Fibroblast of pulmonary artery (primary cell): ENCODE data around the gene RNF212.

ENCODE experiments used
- DNase-seq: peaks from one replicate; pipeline ENCODE4 v3.0.0-alpha.2; 2010; ENCODE audit warnings: low read depth
- H3K4me3 ChIP-seq: replicated peaks from 2 replicates; pipeline ENCODE4 v1.5.1; 2011; ENCODE audit warnings: low read depth, mild to moderate bottlenecking, control low read depth, low read length, moderate library complexity
- TF ChIP-seq, protein P1 (sequence below): IDR thresholded peaks from 2 replicates; pipeline ENCODE4 v1.5.1; 2011; ENCODE audit warnings: mild to moderate bottlenecking, control low read depth, low read length, inconsistent platforms; ENCODE audit errors: missing control alignments

RNF212 gene

DNA sequence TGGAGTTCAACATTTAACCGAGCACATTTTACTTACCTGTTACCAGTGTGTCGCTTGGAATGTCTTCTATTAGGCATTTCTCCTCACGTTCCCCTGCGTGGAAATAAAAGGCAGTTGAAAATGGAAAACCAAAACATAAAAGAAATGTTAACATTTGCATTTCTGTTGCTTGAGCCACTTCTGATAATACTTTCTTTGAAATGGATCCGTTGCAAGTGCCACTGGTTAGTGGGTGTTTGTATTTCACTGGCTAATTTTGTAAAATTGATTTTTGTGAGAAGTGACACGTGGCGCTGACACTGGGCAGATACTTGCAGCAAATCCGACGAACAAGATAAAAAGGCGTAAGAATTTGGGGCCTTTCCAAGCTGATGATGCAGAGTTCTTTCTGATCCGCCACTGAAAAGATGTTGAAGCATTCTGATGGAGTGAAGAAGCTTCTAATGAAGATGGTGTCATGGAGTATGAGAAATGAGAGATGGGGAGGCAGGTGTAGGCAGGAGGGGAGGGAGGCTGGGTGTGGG lies 40.3 kb upstream of the RNF212 start:
- no peak overlapping the region for H3K4me3 ChIP-seq
- DNase-seq, result no peak
- TF ChIP-seq, protein P1, sequence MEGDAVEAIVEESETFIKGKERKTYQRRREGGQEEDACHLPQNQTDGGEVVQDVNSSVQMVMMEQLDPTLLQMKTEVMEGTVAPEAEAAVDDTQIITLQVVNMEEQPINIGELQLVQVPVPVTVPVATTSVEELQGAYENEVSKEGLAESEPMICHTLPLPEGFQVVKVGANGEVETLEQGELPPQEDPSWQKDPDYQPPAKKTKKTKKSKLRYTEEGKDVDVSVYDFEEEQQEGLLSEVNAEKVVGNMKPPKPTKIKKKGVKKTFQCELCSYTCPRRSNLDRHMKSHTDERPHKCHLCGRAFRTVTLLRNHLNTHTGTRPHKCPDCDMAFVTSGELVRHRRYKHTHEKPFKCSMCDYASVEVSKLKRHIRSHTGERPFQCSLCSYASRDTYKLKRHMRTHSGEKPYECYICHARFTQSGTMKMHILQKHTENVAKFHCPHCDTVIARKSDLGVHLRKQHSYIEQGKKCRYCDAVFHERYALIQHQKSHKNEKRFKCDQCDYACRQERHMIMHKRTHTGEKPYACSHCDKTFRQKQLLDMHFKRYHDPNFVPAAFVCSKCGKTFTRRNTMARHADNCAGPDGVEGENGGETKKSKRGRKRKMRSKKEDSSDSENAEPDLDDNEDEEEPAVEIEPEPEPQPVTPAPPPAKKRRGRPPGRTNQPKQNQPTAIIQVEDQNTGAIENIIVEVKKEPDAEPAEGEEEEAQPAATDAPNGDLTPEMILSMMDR, result no peak

- H3K4me3 ChIP-seq, result no peak overlapping the region
- TF ChIP-seq, protein P1, result no peak
- no peak for DNase-seq
Measured at GRCh38 chr4:1152290-1152689, 38.9 kb upstream of the RNF212 start.

- DNase-seq, result no peak
- H3K4me3 ChIP-seq, result no peak overlapping the region
Measured at GRCh38 chr4:1151541-1151940, 38.2 kb upstream of the RNF212 start.

GRCh38 chr4:1150875-1151274 lies 37.5 kb upstream of the RNF212 start:
- H3K4me3 ChIP-seq, result no peak overlapping the region
- TF ChIP-seq, protein P1, result no peak
- DNase-seq, result no peak

More at GRCh38 chr4:1151541-1151940, 38.2 kb upstream of the RNF212 start:
- TF ChIP-seq, protein P1, result no peak

- TF ChIP-seq, protein P1, result no peak
- no peak for DNase-seq
Measured at GRCh38 chr4:1139860-1140259, 26.5 kb upstream of the RNF212 start.

DNA sequence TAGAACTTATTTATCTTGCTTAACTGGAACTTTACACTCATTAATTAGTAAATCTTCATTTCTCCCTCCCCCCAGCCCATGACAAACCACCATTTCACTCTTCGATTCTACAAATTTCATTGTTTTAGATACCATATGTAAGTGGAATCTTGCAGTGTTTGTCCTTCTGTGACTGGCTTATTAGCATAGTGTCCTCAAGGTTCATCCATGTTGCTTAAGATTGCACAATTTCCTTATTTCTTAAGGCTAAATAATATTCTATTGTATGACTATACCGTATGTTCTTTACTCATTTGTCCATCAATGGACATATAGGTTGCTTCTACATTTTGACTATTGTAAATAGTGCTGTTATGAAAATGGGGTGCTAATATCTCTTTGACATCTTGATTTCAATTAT lies 24.5 kb upstream of the RNF212 start:
- TF ChIP-seq, protein P1, result no peak
- H3K4me3 ChIP-seq, result no peak overlapping the region
- DNase-seq, result peak; percentile 20

More at GRCh38 chr4:1139860-1140259, 26.5 kb upstream of the RNF212 start:
- H3K4me3 ChIP-seq, result no peak overlapping the region

DNA sequence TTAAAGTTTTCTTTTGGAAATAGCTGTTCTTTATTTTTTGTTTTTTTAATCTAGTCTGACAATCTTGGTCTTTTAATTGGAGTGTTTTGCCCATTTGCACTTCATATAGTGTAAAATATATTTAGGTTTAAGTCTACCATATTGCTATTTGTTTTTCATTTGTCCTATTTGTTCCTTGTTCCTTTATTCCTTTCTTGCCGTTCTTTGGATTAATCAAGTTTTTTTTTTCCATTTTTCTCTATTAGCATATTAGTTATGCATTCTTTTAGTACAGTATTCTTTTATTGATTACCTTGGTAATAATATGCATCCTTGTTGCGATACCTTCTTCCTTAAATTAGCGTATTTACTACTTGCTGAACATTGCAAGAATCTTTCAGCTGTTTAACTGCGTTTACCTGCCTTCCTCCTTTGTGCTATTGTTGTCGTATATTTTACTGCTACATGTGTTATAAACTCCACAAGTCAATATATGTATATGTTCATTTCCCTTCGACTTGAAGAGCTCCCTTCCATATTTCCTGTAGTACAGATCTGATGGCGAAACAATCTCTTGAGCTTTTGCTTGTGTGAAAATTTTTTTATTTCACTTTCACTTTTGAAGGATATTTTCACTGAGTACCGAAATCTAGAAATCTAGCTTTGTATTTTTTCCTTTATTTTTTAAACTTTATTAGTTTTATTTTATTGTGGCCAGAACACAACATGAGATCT lies 23.9 kb upstream of the RNF212 start:
- DNase-seq, result no peak
- TF ChIP-seq, protein P1, result no peak
- H3K4me3 ChIP-seq, result no peak overlapping the region
